ENCODE measurements around the gene CAMK2D.

The CAMK2D gene

GRCh38 chr4:113636877-113637276 lies 124.7 kb downstream of the CAMK2D start:
- TF ChIP-seq CTCF (conservative IDR thresholded peaks at IDR 0.05) (no peak), ZFX (IDR thresholded peaks at IDR 0.05) (no peak)
- H3K27ac ChIP-seq, result no peak overlapping the region

DNA sequence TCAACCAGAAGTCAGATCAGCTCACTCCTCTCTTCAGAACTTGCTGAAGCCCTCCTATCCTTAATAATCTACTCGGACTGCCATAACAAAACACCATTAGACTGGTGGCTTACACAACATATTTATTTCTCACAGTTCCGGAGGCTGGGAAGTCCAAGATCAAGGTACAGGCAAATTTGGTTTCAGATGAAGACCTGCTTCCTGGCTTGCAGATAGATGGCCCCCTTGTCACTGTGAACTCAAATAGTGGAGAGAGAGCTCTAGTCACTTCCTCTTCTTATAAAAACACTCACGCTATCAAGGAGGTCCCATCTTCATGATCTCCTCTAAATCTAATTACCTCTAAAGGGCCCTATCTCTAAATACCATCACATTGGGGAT lies 125.1 kb downstream of the CAMK2D start:
- H3K27ac ChIP-seq, result no peak overlapping the region

GRCh38 chr4:113635739-113636437 lies 125.7 kb downstream of the CAMK2D start:
- TF ChIP-seq ZFX (IDR thresholded peaks at IDR 0.05) (no peak), CTCF (conservative IDR thresholded peaks at IDR 0.05) (no peak)
- no peak overlapping the region for H3K27ac ChIP-seq

More for the DNA sequence above, 125.1 kb downstream of the CAMK2D start:
- no peak for TF ChIP-seq ZFX (IDR thresholded peaks at IDR 0.05)
- no peak for TF ChIP-seq CTCF (conservative IDR thresholded peaks at IDR 0.05)

DNA sequence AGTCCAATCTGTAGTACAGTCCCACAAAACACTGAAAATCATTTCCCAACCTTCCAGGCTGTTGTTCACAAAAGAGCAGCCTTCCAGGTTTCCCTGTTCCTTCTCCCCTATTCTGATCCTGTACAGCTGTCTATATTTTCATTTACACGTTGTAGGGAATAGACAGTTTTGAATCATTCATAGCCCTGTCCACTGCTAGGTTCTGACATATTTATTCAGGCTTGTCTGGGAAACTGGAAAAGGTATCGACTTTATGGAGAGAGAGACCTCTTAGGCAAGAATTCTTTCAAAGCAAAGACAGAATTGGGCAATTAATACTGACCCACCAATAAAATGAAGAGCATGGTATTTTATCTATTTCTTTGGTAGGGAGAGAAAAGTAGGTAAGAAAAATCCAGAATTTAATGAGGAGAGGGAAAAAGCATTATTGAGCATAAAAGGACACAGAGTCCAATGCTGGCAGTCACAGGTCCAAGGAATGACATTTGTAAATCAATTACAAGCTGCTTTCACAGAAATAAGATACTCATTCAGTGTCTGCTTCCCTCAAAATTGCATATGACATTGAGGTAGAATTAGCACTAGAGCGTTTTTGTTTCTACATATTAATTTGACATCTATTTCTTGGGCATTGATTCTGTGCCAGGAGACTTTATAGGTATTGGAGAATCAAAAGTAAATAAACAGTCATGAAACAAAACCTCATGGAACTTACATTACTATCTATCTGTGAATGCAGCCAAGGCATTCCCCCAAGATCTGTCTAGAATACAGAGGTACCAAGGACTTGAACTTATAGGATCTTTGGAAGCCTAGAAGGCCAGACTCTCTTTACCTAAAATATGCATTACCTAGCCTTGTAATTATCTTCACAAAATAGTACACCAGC lies 127.2 kb downstream of the CAMK2D start:
- TF ChIP-seq ZFX (IDR thresholded peaks at IDR 0.05) (no peak), CTCF (conservative IDR thresholded peaks at IDR 0.05) (no peak)

DNA sequence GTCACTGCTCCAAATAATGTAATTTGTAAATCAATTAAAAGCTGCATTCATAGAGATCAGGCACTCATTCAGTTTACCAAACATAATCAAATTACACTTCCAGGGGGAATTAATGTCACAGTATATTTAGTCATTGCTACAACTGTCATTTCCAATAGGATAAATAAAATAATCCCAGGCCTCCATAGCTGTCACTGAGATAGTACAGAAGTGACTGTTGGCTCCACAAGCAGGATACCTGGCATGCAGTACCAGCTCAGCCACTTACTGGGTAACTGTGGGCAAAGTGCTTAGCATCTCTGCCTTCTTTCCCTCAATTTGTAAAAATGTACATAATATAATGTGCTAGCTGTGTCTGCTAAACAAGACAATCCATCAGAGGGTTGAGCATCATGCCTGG lies 128.1 kb downstream of the CAMK2D start:
- TF ChIP-seq CTCF (conservative IDR thresholded peaks at IDR 0.05) (no peak), ZFX (IDR thresholded peaks at IDR 0.05) (no peak)
- no peak overlapping the region for H3K27ac ChIP-seq

More for the DNA sequence above, 127.2 kb downstream of the CAMK2D start:
- H3K27ac ChIP-seq, result no peak overlapping the region

- no peak overlapping the region for H3K27ac ChIP-seq
- TF ChIP-seq CTCF (conservative IDR thresholded peaks at IDR 0.05) (no peak), ZFX (IDR thresholded peaks at IDR 0.05) (no peak)
Measured at GRCh38 chr4:113628711-113629110, 132.8 kb downstream of the CAMK2D start.

DNA sequence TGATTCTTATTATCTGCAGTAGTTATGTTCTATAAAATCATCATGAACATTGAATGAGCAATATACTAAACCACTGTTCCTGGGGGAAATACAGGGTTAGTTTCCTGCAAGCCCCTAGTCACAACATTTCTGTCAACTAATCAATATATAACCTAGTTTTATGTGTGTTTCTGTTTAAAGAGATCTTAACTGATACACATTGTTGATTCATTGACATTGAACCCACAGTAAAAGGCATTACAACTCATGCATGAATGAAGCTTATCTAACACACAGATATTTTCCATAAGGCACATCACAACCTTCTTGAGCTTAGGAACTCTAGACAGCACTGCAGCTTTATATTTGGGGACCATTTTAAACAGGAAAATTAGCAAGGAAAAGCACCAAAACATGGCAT lies 134.2 kb downstream of the CAMK2D start:
- TF ChIP-seq CTCF (conservative IDR thresholded peaks at IDR 0.05) (no peak), ZFX (IDR thresholded peaks at IDR 0.05) (no peak)
- no peak overlapping the region for H3K27ac ChIP-seq

All from C4-2B (cell line).